ENCODE results near the gene MBD3L5. TPM values are rescaled to one million over a fixed set of nuclear protein-coding genes. Genes with fewer than 3 reads are reported as not detected.
"Not testable (repeated sequence)": the region's sequence is repeated elsewhere in the genome, so short reads cannot be mapped to it uniquely, and the experiment has no call there.

MBD3L5 gene
- total and polyA plus RNA-seq, 5 experiments from 2014 or later: not detected

- H3K9me3 Mint-ChIP-seq, H3K27me3 Mint-ChIP-seq, H3K27ac Mint-ChIP-seq, H3K4me1 Mint-ChIP-seq, DNase-seq, POLR2A ChIA-PET, H3K36me3 Mint-ChIP-seq, H3K4me3 Mint-ChIP-seq, ATAC-seq: not testable (repeated sequence)
These were observed 26.0 kb downstream of the MBD3L5 start for GRCh38 chr19:7056371-7056770.

- ATAC-seq, H3K4me3 Mint-ChIP-seq, H3K27ac Mint-ChIP-seq, POLR2A ChIA-PET, H3K27me3 Mint-ChIP-seq, H3K36me3 Mint-ChIP-seq, H3K9me3 Mint-ChIP-seq, H3K4me1 Mint-ChIP-seq, DNase-seq: not testable (repeated sequence)
These were observed 28.2 kb downstream of the MBD3L5 start, which contains the start of gene MBD3L3 for GRCh38 chr19:7058576-7058975. MBD3L3 (minus strand) TSS chr19:7058676; CDS start chr19:7058605, 71 bp downstream.

GRCh38 chr19:7059977-7060376 is 29.6 kb downstream of the MBD3L5 start:
- H3K9me3 Mint-ChIP-seq, H3K4me3 Mint-ChIP-seq, H3K36me3 Mint-ChIP-seq, H3K4me1 Mint-ChIP-seq, H3K27me3 Mint-ChIP-seq, POLR2A ChIA-PET, H3K27ac Mint-ChIP-seq: not testable (repeated sequence)
- ATAC-seq (peak in 1 of 2 donors; percentile 81), DNase-seq (peak in 2 of 10 donors; percentile 32 to 35)

- DNase-seq (peak in 1 of 10 donors; percentile 19), ATAC-seq (peak in 1 of 2 donors; percentile 7)
- H3K27me3 Mint-ChIP-seq: no peaks in the 10 kb centered on the region
- no peak overlapping the region for H3K27ac Mint-ChIP-seq
- POLR2A ChIA-PET: no interaction called here
- no peak overlapping the region for H3K4me3 Mint-ChIP-seq
- peaks cover 0 to 2% (median 0%) of the 10 kb centered on the region in 9 donors for H3K9me3 Mint-ChIP-seq
- no peaks in the 10 kb centered on the region for H3K36me3 Mint-ChIP-seq
- peaks cover 0 to under 1% (median 0%) of the 10 kb centered on the region in 4 donors for H3K4me1 Mint-ChIP-seq
These were observed 33.0 kb downstream of the MBD3L5 start for GRCh38 chr19:7063339-7063738.

GRCh38 chr19:7063764-7064418 is 33.5 kb downstream of the MBD3L5 start:
- no peak overlapping the region for H3K4me3 Mint-ChIP-seq
- DNase-seq (peak in 1 of 10 donors; percentile 58), ATAC-seq (peak; percentile 28 to 40)
- peaks cover 0 to 2% (median 0%) of the 10 kb centered on the region in 9 donors for H3K9me3 Mint-ChIP-seq
- H3K4me1 Mint-ChIP-seq: peaks cover 2 to 6% (median 2%) of the 10 kb centered on the region in 4 donors
- POLR2A ChIA-PET: no interaction called here
- H3K27me3 Mint-ChIP-seq: no peaks in the 10 kb centered on the region
- no peaks in the 10 kb centered on the region for H3K36me3 Mint-ChIP-seq
- no peak overlapping the region for H3K27ac Mint-ChIP-seq

GRCh38 chr19:7067122-7067521 is 36.7 kb downstream of the MBD3L5 start:
- POLR2A ChIA-PET: not testable (repeated sequence)

GRCh38 chr19:7067716-7068115 is 37.3 kb downstream of the MBD3L5 start:
- Mint-ChIP-seq H3K9me3 (peaks cover 0 to 2% (median 0%) of the 10 kb centered on the region in 9 donors), H3K4me3 (peak overlapping the region in 1 of 10 donors; percentile 36), H3K27ac (peak overlapping the region in 1 of 10 donors; percentile 61), H3K4me1 (peaks cover 9 to 25% (median 21%) of the 10 kb centered on the region in 4 donors), H3K27me3 (no peaks in the 10 kb centered on the region), H3K36me3 (peaks cover 5 to 26% (median 5%) of the 10 kb centered on the region in 3 donors)
- POLR2A ChIA-PET: interaction anchor here (0.6 kb wide), 1 partner anchor 115 kb away, joined by 4 read pairs; no protein-coding TSS in a partner anchor
- no peak for ATAC-seq
- no peak for DNase-seq

More at GRCh38 chr19:7067122-7067521, 36.7 kb downstream of the MBD3L5 start:
- ATAC-seq, H3K27ac Mint-ChIP-seq, DNase-seq, H3K4me3 Mint-ChIP-seq, H3K27me3 Mint-ChIP-seq, H3K9me3 Mint-ChIP-seq: not testable (repeated sequence)
- Mint-ChIP-seq H3K4me1 (peaks cover 4 to 19% (median 15%) of the 10 kb centered on the region in 4 donors), H3K36me3 (peaks cover 0 to 20% (median 0%) of the 10 kb centered on the region in 3 donors)

- H3K27ac Mint-ChIP-seq: peak overlapping the region; percentile 82 to 97 (median 96)
- ATAC-seq: no peak
- peaks cover 6 to 30% (median 11%) of the 10 kb centered on the region in 3 donors for H3K36me3 Mint-ChIP-seq
These were observed 38.2 kb downstream of the MBD3L5 start for GRCh38 chr19:7068599-7068998.

GRCh38 chr19:7069042-7069903 is 38.9 kb downstream of the MBD3L5 start, which contains the start of gene ZNF557:
ZNF557 (plus strand) TSS chr19:7069703; CDS start chr19:7075075, 5,372 bp downstream.
- DNase-seq (peak; percentile 98 to 100 (median 99)), ATAC-seq (peak; percentile 93 to 95)
- POLR2A ChIA-PET: interaction anchor here (0.5 to 2.3 kb wide), 18 partner anchors 9 to 834 kb away, joined by 3 to 50 read pairs (median 6); partner anchors contain the start of genes ALKBH7, ARHGEF18, CLPP and KHSRP
- peaks cover 9 to 29% (median 23%) of the 10 kb centered on the region in 4 donors for H3K4me1 Mint-ChIP-seq
- H3K27me3 Mint-ChIP-seq: no peaks in the 10 kb centered on the region
- peak within 1 kb of the TSS; percentile 87 to 98 (median 96) for H3K4me3 Mint-ChIP-seq
- H3K9me3 Mint-ChIP-seq: peaks cover 0 to 7% (median 0%) of the 10 kb centered on the region in 9 donors
- H3K27ac Mint-ChIP-seq: peak within 1 kb of the TSS; percentile 82 to 97 (median 96)
- H3K36me3 Mint-ChIP-seq: peaks cover 6 to 37% (median 15%) of the 10 kb centered on the region in 3 donors

More at GRCh38 chr19:7068599-7068998, 38.2 kb downstream of the MBD3L5 start:
- POLR2A ChIA-PET: interaction anchor here (0.5 to 2.3 kb wide), 12 partner anchors 15 to 707 kb away, joined by 3 to 50 read pairs (median 6); partner anchors contain the start of genes ALKBH7, ARHGEF18, CLPP and KHSRP
- peaks cover 9 to 26% (median 22%) of the 10 kb centered on the region in 4 donors for H3K4me1 Mint-ChIP-seq
- peaks cover 0 to 2% (median 0%) of the 10 kb centered on the region in 9 donors for H3K9me3 Mint-ChIP-seq
- no peaks in the 10 kb centered on the region for H3K27me3 Mint-ChIP-seq
- DNase-seq: no peak
- peak overlapping the region; percentile 87 to 98 (median 96) for H3K4me3 Mint-ChIP-seq

GRCh38 chr19:7069904-7070226 is 39.5 kb downstream of the MBD3L5 start:
- peak overlapping the region; percentile 87 to 98 (median 96) for H3K4me3 Mint-ChIP-seq
- peaks cover 11 to 31% (median 23%) of the 10 kb centered on the region in 4 donors for H3K4me1 Mint-ChIP-seq
- ATAC-seq (peak; percentile 16 to 34), DNase-seq (peak in 1 of 10 donors; percentile 9)
- no peaks in the 10 kb centered on the region for H3K27me3 Mint-ChIP-seq
- H3K36me3 Mint-ChIP-seq: peaks cover 6 to 42% (median 18%) of the 10 kb centered on the region in 3 donors
- peak overlapping the region; percentile 82 to 97 (median 96) for H3K27ac Mint-ChIP-seq
- POLR2A ChIA-PET: interaction anchor here (0.7 to 2.3 kb wide), 17 partner anchors 8 to 1357 kb away, joined by 3 to 50 read pairs (median 6); partner anchors contain the start of genes ALKBH7, ARHGEF18, CLPP and KHSRP
- H3K9me3 Mint-ChIP-seq: peaks cover 0 to 10% (median 0%) of the 10 kb centered on the region in 9 donors

- peak overlapping the region in 6 of 10 donors; percentile 40 to 81 (median 68) for H3K27ac Mint-ChIP-seq
- no peak for DNase-seq
- H3K27me3 Mint-ChIP-seq: no peaks in the 10 kb centered on the region
These were observed 42.2 kb downstream of the MBD3L5 start for GRCh38 chr19:7072541-7072940.

More at GRCh38 chr19:7072541-7072940, 42.2 kb downstream of the MBD3L5 start:
- peak overlapping the region; percentile 17 to 72 (median 54) for H3K4me3 Mint-ChIP-seq
- no peak for ATAC-seq
- peaks cover 8 to 69% (median 43%) of the 10 kb centered on the region in 3 donors for H3K36me3 Mint-ChIP-seq
- POLR2A ChIA-PET: interaction anchor here (0.7 to 0.9 kb wide), 2 partner anchors 14 to 358 kb away, joined by 3 read pairs; no protein-coding TSS in a partner anchor
- H3K9me3 Mint-ChIP-seq: peaks cover 0 to 28% (median 3%) of the 10 kb centered on the region in 9 donors
- H3K4me1 Mint-ChIP-seq: peaks cover 13 to 31% (median 23%) of the 10 kb centered on the region in 4 donors
